ENCODE results near the gene ASB6.

Gene ASB6

DNA sequence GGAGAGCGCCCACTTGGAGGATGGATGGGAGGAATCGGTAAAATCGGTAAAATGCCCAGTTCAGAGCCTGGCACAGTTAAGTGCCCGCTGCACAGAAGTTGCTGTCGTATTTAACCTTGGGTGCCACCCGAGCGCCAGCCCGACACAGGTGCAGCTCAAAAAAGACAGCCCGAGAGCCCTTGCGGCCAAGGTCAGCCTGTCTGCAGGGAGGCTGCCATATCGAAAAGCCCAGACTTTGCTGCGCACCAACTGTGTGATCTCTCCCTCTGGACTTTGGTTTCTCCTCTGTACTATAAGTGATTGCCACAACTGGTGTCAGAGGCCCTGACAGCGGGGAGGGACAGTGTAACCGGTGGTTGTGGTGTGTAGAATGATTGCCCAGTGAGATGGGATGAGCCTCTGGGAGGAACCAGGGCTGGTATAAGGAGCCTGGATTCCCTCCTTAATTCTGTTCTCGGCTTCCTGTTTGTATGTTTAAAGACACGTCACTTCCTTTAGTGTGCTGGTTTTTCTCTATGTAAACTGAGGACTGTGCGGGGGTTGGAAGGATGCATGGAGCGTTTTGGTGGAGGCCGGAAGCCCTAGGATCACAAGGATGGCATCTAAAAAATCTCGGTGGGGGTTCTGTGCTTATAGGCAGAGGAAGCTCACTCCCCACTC lies 15.2 kb downstream of the ASB6 start:
- no peak for DNase-seq (ENCODE audit: low read depth in 2 of 2)

GRCh38 chr9:129626079-129626624 lies 15.8 kb downstream of the ASB6 start, which contains the start of gene NTMT1:
NTMT1 (plus strand) TSS chr9:129626163; CDS start chr9:129632704, 6,541 bp downstream.
- DNase-seq (ENCODE audit: low read depth in 2 of 2): peak; percentile 83

GRCh38 chr9:129624947-129625346 lies 17.0 kb downstream of the ASB6 start:
- DNase-seq (ENCODE audit: low read depth in 2 of 2): no peak

GRCh38 chr9:129624168-129624759 lies 17.7 kb downstream of the ASB6 start:
- DNase-seq (ENCODE audit: low read depth in 2 of 2): peak; percentile 47 to 53

DNA sequence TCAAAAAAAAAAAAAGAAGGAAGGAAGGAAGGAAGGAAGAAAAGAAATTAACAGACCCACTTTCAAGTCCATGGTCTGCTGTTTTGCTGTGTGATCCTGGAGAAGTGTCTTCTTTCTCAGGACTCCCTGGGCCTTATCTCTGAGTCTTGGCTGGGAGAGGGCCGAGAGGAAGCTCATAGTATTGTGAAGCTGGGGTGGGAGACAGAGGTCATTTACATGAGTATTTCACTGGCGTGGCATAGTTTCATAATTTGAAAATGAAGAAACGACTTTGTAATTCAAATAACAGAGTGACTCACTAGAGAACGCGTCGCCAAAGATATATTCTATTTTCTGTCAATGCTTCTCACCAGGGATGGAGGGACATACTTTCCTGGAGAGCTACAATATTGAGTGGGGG lies 18.6 kb downstream of the ASB6 start:
- DNase-seq (ENCODE audit: low read depth in 2 of 2): no peak

- DNase-seq (ENCODE audit: low read depth in 2 of 2): no peak
Observed at GRCh38 chr9:129620669-129621295, 21.2 kb downstream of the ASB6 start, which contains the start of gene C9orf50. C9orf50 (minus strand) TSS chr9:129621101; CDS start chr9:129620574, 527 bp downstream.

DNA sequence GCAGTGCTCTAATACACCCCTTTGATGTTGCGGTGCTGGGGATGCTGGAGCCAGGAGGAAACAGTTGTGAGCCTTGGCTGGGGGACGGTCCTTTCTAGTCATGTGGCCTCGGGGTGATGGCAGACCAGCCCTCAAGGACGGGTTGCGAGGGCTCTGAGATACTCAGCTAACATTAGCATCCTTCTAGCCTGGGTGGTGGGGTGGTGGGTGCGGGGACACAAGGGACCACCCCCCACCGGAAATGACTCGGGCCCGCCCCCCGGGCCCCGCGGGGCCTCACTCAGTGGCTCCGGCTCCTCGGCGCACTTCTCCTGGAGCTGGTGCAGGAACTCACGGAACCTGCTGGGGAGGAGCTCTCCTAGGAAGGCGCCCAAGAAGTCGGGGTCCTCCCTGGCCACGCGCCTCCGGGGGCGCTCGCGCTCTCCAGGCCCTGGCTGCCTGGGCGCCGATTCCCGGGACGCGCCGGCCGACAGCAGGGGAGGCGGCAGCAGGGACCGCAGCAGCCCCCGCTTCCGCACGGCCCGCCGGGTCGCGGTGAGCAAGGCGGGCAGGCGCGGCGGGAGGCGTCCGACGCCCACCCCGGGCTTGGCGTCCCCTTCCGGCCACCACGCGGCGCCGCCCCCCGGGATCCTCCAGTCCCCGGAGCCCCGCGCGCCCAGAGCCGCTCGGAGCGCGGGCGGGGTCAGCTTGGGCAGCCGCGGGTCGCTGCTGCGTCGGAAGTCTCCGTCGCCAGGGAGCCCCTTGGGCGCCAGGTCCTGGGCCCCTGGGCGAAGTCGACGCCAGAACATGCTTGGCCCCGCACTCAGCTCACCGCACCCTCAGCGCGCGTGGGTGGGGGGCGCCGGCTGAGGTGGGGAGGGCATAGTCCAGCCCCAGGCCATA lies 21.9 kb downstream of the ASB6 start:
- DNase-seq (ENCODE audit: low read depth in 2 of 2): no peak

- no peak for DNase-seq (ENCODE audit: low read depth in 2 of 2)
Observed at GRCh38 chr9:129617167-129617566, 24.8 kb downstream of the ASB6 start.

DNA sequence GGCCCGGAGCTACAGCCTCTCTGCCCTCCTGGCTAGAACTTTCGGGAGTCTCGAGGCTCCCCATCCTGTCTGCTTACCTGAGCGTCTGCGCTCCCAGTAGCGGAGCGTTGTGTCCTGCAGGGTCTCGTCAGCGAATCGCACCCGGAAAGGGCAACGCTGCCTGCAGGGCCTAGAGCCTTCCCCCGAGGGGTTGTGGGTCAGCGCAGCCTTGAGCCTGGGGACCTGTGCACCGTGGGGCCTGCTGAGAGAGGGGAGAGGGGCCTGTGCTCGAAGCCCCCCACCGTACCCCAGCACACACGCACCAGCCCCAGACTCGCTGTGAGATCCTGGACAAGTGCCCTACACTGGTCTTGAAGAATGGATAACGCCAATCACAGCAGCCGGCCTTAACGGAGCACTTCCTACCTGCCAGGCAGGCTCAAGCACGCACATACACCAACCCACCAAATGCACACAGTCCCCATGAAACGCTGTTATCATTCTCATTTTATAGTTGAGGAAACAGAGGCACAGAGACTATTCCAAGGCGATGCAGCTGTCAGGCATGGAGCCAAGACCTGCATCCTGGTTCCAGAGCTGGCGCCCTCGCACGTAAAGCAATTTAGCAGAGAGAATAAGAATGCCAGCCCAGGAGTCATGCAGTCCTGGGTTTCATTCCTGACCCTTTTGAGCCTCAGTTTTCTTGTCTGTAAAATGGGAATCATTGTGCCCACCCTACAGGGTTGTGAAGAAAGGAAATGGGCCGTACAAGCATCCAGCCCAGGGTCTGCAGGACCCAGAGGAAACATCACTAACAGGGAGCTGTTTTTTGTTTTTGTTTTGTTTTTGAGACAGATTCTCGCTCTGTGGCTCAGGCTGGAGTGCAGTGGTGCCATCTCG lies 26.3 kb downstream of the ASB6 start:
- DNase-seq (ENCODE audit: low read depth in 2 of 2): no peak

DNA sequence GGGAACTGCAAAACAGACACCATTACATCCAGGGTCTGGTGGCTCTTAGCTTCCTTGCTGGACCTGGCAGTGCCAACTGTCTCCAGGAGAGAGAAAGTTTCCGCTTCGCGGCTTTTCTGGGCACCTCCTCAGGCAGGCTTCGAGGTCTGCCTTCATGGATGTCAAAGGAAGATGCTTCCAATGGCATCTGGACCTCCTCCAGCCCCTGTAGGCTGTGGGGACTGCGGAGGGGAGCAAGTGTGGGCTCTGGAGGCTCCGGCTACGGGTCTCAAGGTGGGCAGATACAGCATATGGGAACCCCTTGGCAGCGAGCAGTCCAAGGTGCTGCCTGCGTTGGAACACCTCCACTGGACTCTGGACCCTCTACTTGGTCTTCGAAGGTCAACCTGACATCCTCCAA lies 27.0 kb downstream of the ASB6 start:
- DNase-seq (ENCODE audit: low read depth in 2 of 2): no peak

GRCh38 chr9:129613520-129614175 lies 28.3 kb downstream of the ASB6 start:
- DNase-seq (ENCODE audit: low read depth in 2 of 2): no peak

- no peak for DNase-seq (ENCODE audit: low read depth in 2 of 2)
Observed at GRCh38 chr9:129612815-129613519, 29.0 kb downstream of the ASB6 start.

DNA sequence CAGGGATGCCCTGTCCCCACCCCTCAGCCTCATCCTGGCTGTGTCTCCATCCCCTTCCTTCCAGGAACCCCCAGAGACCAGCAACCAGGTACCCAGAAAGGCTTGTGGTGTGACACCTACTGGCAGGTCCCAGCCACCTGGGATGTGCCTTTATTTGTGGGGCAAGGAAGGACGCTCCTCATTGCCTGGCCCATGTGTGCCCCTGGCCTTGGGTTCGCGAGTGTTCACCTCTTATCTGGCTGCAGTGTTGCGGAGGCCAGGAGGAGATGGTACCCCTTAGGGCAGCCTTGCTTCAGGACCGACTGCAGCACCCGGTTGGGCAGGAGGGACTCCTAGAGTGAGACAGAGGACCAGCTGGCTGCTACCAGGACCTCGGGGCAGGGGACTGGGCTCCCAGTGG lies 29.8 kb downstream of the ASB6 start:
- no peak for DNase-seq (ENCODE audit: low read depth in 2 of 2)

- DNase-seq (ENCODE audit: low read depth in 2 of 2): no peak
Observed at GRCh38 chr9:129611307-129611800, 30.6 kb downstream of the ASB6 start.

- peak; percentile 59 to 60 for DNase-seq (ENCODE audit: low read depth in 2 of 2)
Observed at GRCh38 chr9:129610473-129611306, 31.3 kb downstream of the ASB6 start.

GRCh38 chr9:129610213-129610472 lies 31.8 kb downstream of the ASB6 start:
- DNase-seq (ENCODE audit: low read depth in 2 of 2): no peak

- peak; percentile 41 to 46 for DNase-seq (ENCODE audit: low read depth in 2 of 2)
Observed at GRCh38 chr9:129609486-129610212, 32.3 kb downstream of the ASB6 start.
